NCI-H1930 (cell line): Measurements from ENCODE around the gene COQ6.
"Not testable (repeated sequence)": the region's sequence is repeated elsewhere in the genome, so short reads cannot be mapped to it uniquely, and the experiment has no call there.

Experiments
- DNase-seq, 2 experiments: peaks; one replicate each; lab custom pipeline; 2025; lab: John Stamatoyannopoulos, UW

COQ6 gene

GRCh38 chr14:73988065-73988464, 38.0 kb downstream of the COQ6 start:
- no peak for DNase-seq

- not testable (repeated sequence) for DNase-seq
These were observed 38.6 kb downstream of the COQ6 start for GRCh38 chr14:73988656-73989055.

- DNase-seq, result no peak
These were observed 41.0 kb downstream of the COQ6 start for GRCh38 chr14:73991092-73991491.

- not testable (repeated sequence) for DNase-seq
These were observed 44.8 kb downstream of the COQ6 start for GRCh38 chr14:73994926-73995325.

- DNase-seq, result peak in 1 of 2 experiments; percentile 7
These were observed 45.9 kb downstream of the COQ6 start for GRCh38 chr14:73995977-73996378.

- DNase-seq, result no peak
These were observed 46.6 kb downstream of the COQ6 start for GRCh38 chr14:73996731-73997107.

- no peak for DNase-seq
These were observed 47.2 kb downstream of the COQ6 start for GRCh38 chr14:73997108-73997943.

GRCh38 chr14:73997944-73998447, 47.9 kb downstream of the COQ6 start:
- no peak for DNase-seq

GRCh38 chr14:73998726-73999125, 48.6 kb downstream of the COQ6 start:
- DNase-seq, result no peak

GRCh38 chr14:74005664-74006063, 55.6 kb downstream of the COQ6 start:
- DNase-seq, result not testable (repeated sequence)

GRCh38 chr14:74008843-74009499, 58.9 kb downstream of the COQ6 start:
- no peak for DNase-seq
